C4-2B (cell line): Measurements from ENCODE around the gene EMC1.
A peak's percentile ranks its signal among the peaks of the same experiment; 100 is the strongest.

Experiments used
- H3K27ac ChIP-seq: fragments of 450-650 bp; 2 replicates; pipeline ENCODE4 v1.5.1; 2017
- CTCF ChIP-seq: fragments of 450-650 bp; conservative IDR thresholded peaks from 2 replicates; pipeline ENCODE4 v1.5.1; 2017; ENCODE audit warnings: mild to moderate bottlenecking
- ZFX ChIP-seq: fragments of 450-650 bp; IDR thresholded peaks from 2 replicates; pipeline ENCODE4 v1.6.1; 2017

Gene EMC1

GRCh38 chr1:19206947-19207346 is 44.4 kb downstream of the EMC1 start:
- H3K27ac ChIP-seq = no peak overlapping the region
- no peak for TF ChIP-seq ZFX
- TF ChIP-seq CTCF = no peak

GRCh38 chr1:19205845-19206244 is 45.5 kb downstream of the EMC1 start:
- H3K27ac ChIP-seq = no peak overlapping the region
- no peak for TF ChIP-seq ZFX
- TF ChIP-seq CTCF = no peak

- TF ChIP-seq ZFX = no peak
- TF ChIP-seq CTCF = no peak
Observed at GRCh38 chr1:19205403-19205802, 45.9 kb downstream of the EMC1 start.

GRCh38 chr1:19204446-19205266 is 46.7 kb downstream of the EMC1 start:
- no peak overlapping the region for H3K27ac ChIP-seq
- no peak for TF ChIP-seq ZFX

More at GRCh38 chr1:19205403-19205802, 45.9 kb downstream of the EMC1 start:
- no peak overlapping the region for H3K27ac ChIP-seq

- H3K27ac ChIP-seq = peak overlapping the region; percentile 30
- no peak for TF ChIP-seq CTCF
- TF ChIP-seq ZFX = no peak
Observed at GRCh38 chr1:19203440-19203839, 47.9 kb downstream of the EMC1 start.

GRCh38 chr1:19202396-19202795 is 48.9 kb downstream of the EMC1 start:
- no peak overlapping the region; the same call in 1 of the 2 replicates for H3K27ac ChIP-seq
- TF ChIP-seq ZFX = no peak
- no peak for TF ChIP-seq CTCF

GRCh38 chr1:19199969-19200604 is 51.2 kb downstream of the EMC1 start:
- TF ChIP-seq CTCF (no peak), ZFX (no peak)
- H3K27ac ChIP-seq = no peak overlapping the region
